Measurements from ENCODE around the gene WDR90.

Gene WDR90

DNA sequence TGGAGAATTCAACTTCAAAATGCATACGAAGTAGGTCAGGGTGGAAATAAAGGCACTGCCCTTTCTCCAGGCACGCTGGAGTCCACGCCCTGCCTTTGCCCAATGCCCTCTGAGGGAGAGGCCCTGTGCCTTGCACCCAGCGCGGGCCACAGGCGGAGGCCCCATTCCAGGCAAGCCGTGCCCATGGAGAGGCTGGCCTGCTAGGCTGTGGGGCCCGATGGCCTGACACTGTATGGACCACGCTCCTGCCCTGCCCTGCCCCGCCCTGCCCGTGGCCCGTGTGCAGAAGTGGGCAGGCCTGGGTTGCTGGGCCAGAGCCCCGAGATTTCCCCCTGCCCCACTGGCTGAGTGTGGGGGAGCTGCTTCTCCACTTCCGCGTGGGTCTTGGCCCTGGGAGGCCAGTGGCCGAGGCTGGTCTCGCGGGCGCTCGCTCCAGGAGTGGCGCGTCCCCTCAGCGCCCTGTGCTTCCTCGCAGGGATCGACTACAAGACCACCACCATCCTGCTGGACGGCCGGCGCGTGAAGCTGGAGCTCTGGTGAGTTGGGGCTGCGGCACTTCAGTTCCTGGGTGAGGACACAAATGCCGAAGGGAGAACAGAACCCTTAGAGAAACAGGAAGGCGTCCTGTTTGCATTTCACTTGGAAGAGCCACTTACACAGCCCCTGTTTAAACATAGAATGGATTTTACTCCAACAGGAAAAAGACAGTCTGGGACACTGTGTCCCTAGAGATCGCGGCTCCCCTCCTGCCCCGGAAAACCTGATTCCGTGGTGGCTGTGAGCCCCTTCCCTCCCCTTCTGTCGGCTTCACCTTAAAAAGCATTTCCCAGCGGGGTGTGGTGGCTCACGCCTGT lies 32.2 kb upstream of the WDR90 start:
- H3K4me1 ChIP-seq (ENCODE audit: insufficient read depth, low read length, poor library complexity, severe bottlenecking): no peaks in the 10 kb centered on the region
- no peaks in the 10 kb centered on the region for H3F3A ChIP-seq (ENCODE audit: low read depth)
- H3K79me2 ChIP-seq (ENCODE audit: insufficient read depth, low read length): no peaks in the 10 kb centered on the region
- H3K27me3 ChIP-seq (ENCODE audit: insufficient read depth, low read length, poor library complexity, severe bottlenecking): no peaks in the 10 kb centered on the region
- H3K4me2 ChIP-seq (ENCODE audit: low read depth, low read length, poor library complexity, severe bottlenecking): no peak overlapping the region
- H3K9me2 ChIP-seq (replicated peaks; ENCODE audit: low read depth, low read length): no peaks in the 10 kb centered on the region
- no peaks in the 10 kb centered on the region for H3K36me3 ChIP-seq (ENCODE audit: insufficient read depth, low read length)
- no peak overlapping the region for H2AFZ ChIP-seq (ENCODE audit: low read length)
- H3K4me3 ChIP-seq (ENCODE audit: low read length, poor library complexity, severe bottlenecking): no peak overlapping the region
- H3K9me3 ChIP-seq (ENCODE audit: insufficient read depth, low read depth, low read length): no peaks in the 10 kb centered on the region
- no peak overlapping the region for H3K9ac ChIP-seq (ENCODE audit: low read depth, low read length, poor library complexity, severe bottlenecking)
- H4K20me1 ChIP-seq (ENCODE audit: insufficient read depth, low read length, poor library complexity, severe bottlenecking): no peaks in the 10 kb centered on the region
- TF ChIP-seq, protein P1, sequence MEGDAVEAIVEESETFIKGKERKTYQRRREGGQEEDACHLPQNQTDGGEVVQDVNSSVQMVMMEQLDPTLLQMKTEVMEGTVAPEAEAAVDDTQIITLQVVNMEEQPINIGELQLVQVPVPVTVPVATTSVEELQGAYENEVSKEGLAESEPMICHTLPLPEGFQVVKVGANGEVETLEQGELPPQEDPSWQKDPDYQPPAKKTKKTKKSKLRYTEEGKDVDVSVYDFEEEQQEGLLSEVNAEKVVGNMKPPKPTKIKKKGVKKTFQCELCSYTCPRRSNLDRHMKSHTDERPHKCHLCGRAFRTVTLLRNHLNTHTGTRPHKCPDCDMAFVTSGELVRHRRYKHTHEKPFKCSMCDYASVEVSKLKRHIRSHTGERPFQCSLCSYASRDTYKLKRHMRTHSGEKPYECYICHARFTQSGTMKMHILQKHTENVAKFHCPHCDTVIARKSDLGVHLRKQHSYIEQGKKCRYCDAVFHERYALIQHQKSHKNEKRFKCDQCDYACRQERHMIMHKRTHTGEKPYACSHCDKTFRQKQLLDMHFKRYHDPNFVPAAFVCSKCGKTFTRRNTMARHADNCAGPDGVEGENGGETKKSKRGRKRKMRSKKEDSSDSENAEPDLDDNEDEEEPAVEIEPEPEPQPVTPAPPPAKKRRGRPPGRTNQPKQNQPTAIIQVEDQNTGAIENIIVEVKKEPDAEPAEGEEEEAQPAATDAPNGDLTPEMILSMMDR (conservative IDR thresholded peaks at IDR 0.05; ENCODE audit: low read length): no peak
- no peak for TF ChIP-seq EZH2phosphoT487 (IDR thresholded peaks at IDR 0.05; ENCODE audit: borderline replicate concordance)

DNA sequence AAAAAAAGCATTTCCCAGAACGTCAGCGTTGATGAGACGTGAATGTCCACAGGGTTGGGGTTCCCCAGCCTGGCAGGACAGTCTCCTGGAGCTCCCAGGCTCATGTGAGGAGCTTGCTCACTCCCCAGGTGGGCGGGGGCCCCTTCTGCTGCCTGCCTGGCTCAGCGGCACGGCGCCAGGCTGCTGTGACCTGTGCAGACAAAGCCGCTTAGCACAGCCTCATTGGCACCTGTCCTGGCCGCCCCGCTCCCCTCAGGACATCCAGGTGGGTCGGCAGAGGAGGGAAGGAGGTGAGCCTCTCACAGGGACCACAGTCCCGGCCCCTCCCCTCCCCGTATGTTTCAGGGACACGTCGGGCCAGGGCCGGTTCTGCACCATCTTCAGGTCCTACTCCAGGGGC lies 31.3 kb upstream of the WDR90 start:
- Histone ChIP-seq H3K36me3 (ENCODE audit: insufficient read depth, low read length) (no peaks in the 10 kb centered on the region), H3F3A (ENCODE audit: low read depth) (no peaks in the 10 kb centered on the region), H3K4me3 (ENCODE audit: low read length, poor library complexity, severe bottlenecking) (no peak overlapping the region), H3K9ac (ENCODE audit: low read depth, low read length, poor library complexity, severe bottlenecking) (no peak overlapping the region), H3K27me3 (ENCODE audit: insufficient read depth, low read length, poor library complexity, severe bottlenecking) (no peaks in the 10 kb centered on the region), H3K9me2 (replicated peaks; ENCODE audit: low read depth, low read length) (no peaks in the 10 kb centered on the region), H4K20me1 (ENCODE audit: insufficient read depth, low read length, poor library complexity, severe bottlenecking) (no peaks in the 10 kb centered on the region), H2AFZ (ENCODE audit: low read length) (no peak overlapping the region), H3K4me1 (ENCODE audit: insufficient read depth, low read length, poor library complexity, severe bottlenecking) (no peaks in the 10 kb centered on the region), H3K9me3 (ENCODE audit: insufficient read depth, low read depth, low read length) (no peaks in the 10 kb centered on the region), H3K4me2 (ENCODE audit: low read depth, low read length, poor library complexity, severe bottlenecking) (no peak overlapping the region), H3K79me2 (ENCODE audit: insufficient read depth, low read length) (no peaks in the 10 kb centered on the region)
- TF ChIP-seq, protein P1 (conservative IDR thresholded peaks at IDR 0.05; ENCODE audit: low read length): no peak
- TF ChIP-seq EZH2phosphoT487 (IDR thresholded peaks at IDR 0.05; ENCODE audit: borderline replicate concordance): no peak

DNA sequence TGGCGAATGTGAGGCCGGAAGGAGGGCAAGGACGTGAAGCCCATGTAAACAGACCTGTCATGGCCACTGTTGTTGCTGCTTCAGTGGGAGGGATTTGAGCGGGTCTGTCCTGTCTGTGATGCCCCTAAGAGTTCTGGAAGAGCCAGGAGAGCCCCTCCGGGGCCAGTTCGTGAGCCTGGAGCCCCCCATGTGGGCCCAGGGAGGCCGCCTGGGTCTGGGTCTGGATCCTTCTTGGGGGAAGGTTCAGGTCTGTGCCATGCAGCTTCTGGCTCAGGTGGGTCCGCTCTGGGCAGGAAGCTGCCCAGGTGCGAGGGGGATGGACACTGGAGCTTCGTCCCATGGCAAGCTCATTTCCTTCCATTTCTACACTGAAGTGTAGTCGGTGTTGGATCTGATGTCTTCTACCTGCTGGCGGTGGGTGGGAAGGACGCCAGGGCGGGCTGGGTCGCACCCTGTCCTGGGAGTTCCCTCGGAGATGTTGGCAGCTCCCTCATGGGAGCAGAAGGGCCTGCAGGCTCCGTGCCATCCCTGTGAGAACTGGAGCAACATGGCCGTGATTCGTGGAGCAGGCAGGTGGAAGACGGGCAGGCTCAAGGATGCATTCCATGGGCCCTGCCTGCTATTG lies 29.6 kb upstream of the WDR90 start:
- no peaks in the 10 kb centered on the region for H3K9me2 ChIP-seq (replicated peaks; ENCODE audit: low read depth, low read length)
- H4K20me1 ChIP-seq (ENCODE audit: insufficient read depth, low read length, poor library complexity, severe bottlenecking): no peaks in the 10 kb centered on the region
- H3K9ac ChIP-seq (ENCODE audit: low read depth, low read length, poor library complexity, severe bottlenecking): no peak overlapping the region
- no peak overlapping the region for H2AFZ ChIP-seq (ENCODE audit: low read length)
- H3K27me3 ChIP-seq (ENCODE audit: insufficient read depth, low read length, poor library complexity, severe bottlenecking): no peaks in the 10 kb centered on the region
- TF ChIP-seq, protein P1 (conservative IDR thresholded peaks at IDR 0.05; ENCODE audit: low read length): no peak
- no peak for TF ChIP-seq EZH2phosphoT487 (IDR thresholded peaks at IDR 0.05; ENCODE audit: borderline replicate concordance)
- H3K4me3 ChIP-seq (ENCODE audit: low read length, poor library complexity, severe bottlenecking): no peak overlapping the region
- H3K36me3 ChIP-seq (ENCODE audit: insufficient read depth, low read length): no peaks in the 10 kb centered on the region
- no peaks in the 10 kb centered on the region for H3F3A ChIP-seq (ENCODE audit: low read depth)
- no peaks in the 10 kb centered on the region for H3K9me3 ChIP-seq (ENCODE audit: insufficient read depth, low read depth, low read length)
- no peak overlapping the region for H3K4me2 ChIP-seq (ENCODE audit: low read depth, low read length, poor library complexity, severe bottlenecking)
- H3K79me2 ChIP-seq (ENCODE audit: insufficient read depth, low read length): no peaks in the 10 kb centered on the region
- no peaks in the 10 kb centered on the region for H3K4me1 ChIP-seq (ENCODE audit: insufficient read depth, low read length, poor library complexity, severe bottlenecking)
